ENCODE results near the gene IPMK.

IPMK gene

GRCh38 chr10:58267713-58268453, at the start of gene IPMK:
Gene IPMK, minus strand, starts transcription at chr10:58267894. Its CDS starts 283 bp downstream, at chr10:58267611.
- no peak for FAIRE-seq

- FAIRE-seq, result peak; percentile 49
Measured at GRCh38 chr10:58316874-58317273, 49.2 kb upstream of the IPMK start.

DNA sequence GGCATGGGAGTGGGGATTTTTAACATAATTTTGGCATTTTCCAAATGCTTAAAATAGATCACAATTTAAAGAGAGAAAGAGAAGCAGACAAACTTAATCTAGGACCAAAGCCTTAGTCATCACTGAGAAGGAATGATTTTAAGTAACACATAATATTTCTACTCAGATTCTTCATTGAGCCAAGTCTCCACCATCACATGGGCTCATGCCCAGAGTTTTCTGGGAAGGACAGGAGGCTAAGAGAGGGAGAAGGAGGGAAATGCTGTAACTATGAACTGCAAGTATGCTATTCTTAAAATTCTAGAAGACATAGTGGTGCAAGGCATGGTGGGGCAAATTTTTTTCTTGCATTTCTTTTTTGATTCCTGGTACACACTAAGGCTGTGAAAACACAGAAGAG, 43.3 kb upstream of the IPMK start:
- FAIRE-seq, result no peak

GRCh38 chr10:58307676-58308075, 40.0 kb upstream of the IPMK start:
- FAIRE-seq, result no peak

DNA sequence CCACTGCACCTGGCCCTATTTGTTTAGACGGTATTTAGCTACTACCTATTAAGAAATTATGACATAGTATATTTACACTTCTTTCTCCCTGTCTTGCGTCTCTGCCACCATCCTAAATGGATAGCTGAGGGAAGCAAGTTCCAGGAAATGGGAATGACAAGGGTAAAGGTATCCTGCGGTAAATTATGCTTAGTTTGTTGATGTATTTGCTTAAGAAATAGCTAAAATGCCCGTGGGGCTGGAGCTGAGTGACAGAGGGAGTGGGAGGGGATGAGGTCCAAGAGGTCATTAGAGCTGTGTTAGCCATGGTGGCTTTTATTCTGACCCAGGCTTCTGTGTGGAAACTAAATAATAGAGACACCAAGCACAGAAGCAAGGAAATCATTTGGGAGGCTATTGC, 38.1 kb upstream of the IPMK start:
- FAIRE-seq, result no peak

- FAIRE-seq, result peak; percentile 71
Measured at GRCh38 chr10:58304099-58304633, 36.5 kb upstream of the IPMK start.

DNA sequence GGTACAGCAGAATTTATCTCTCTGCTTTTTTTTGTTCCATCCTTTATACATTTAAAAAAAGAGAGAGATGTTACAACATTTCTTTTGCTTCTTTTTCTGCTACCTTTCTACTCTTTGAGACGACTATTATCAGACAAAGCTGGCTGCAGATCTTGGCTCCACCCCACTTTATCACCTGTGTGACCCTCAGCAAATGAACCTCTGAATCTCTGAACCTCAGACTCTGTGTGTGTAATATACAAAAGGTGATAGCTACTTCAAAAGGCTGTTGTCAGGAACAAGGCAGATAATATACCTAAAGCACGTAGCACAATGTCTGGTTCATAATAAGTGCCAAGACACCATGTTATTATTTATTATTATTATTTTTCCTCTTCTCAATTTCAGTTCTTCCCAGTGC, 34.6 kb upstream of the IPMK start:
- FAIRE-seq, result no peak

GRCh38 chr10:58300676-58301075, 33.0 kb upstream of the IPMK start:
- FAIRE-seq, result no peak

DNA sequence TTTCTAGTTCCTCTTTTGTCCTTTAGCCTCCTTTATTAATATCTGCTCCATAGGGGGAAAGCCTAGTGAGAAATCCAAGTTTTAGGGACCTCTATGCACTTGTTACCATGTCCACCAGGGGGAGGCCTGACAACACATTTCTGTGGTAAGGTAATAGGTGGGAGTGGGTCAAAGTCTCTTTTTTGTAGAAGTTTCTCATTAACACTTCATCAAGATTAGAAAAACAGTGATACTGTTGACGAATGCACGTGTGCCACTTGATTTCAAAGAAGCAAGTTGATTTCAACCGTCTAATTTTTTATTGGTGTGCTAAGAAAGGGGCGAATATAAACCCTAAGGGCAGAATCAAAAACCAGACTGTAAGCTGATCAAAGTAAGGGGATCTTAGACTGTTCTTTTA, 31.9 kb upstream of the IPMK start:
- FAIRE-seq, result no peak

DNA sequence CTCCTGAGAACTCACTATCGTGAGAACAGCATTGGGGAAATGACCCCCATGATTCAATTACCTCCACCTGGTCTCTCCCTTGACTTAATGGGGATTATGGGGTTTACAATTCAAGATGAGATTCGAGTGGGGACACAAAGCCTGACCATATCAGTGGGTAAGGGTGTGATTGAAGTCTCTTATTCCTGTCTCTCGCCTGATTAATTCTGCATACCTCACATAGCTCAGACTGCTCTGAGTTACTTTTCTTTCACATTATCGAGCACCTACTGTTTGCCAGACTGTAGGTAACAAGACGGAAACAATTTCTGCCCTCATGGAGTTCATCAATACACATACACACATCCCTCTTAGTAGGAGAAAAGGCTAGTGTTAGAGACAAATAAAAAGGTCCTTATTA, 26.3 kb upstream of the IPMK start:
- no peak for FAIRE-seq

- peak; percentile 10 for FAIRE-seq
Measured at GRCh38 chr10:58291538-58292174, 24.0 kb upstream of the IPMK start.

- FAIRE-seq, result no peak
Measured at GRCh38 chr10:58282615-58283014, 14.9 kb upstream of the IPMK start.

- no peak for FAIRE-seq
Measured at GRCh38 chr10:58281092-58281752, 13.5 kb upstream of the IPMK start.

- FAIRE-seq, result no peak
Measured at GRCh38 chr10:58280477-58280876, 12.8 kb upstream of the IPMK start.

- no peak for FAIRE-seq
Measured at GRCh38 chr10:58278962-58279307, 11.2 kb upstream of the IPMK start.

DNA sequence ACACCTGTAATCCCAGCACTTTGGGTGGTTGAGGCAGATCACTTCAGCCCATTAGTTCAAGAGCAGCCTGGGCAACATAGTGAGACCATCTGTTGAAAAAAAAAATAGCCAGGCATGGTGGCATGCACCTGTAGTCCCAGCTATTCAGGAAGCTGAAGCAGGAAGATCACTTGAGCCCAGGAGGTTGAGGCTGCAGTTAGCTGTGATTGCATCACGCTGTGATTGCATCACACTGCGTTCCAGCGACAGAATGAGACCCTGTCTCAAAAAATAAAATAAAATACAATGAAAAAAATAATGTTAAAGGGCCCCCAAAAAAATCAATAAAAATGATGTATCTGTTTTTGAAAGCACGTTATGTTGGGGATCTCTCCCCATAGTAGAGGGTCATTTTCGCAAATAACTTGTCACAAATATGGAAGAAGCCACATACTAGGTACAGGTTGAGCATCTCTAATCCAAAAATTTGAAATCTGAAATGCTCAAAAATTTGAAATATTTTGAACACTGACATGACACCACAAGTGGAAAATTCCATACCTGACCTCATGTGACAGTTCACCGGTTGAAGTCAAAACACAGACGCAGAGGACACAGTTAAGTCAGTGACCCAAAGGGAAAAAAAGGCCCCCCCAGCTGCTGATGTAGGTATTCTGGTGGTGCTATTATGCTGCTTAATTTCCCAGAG, 10.7 kb upstream of the IPMK start:
- FAIRE-seq, result no peak

DNA sequence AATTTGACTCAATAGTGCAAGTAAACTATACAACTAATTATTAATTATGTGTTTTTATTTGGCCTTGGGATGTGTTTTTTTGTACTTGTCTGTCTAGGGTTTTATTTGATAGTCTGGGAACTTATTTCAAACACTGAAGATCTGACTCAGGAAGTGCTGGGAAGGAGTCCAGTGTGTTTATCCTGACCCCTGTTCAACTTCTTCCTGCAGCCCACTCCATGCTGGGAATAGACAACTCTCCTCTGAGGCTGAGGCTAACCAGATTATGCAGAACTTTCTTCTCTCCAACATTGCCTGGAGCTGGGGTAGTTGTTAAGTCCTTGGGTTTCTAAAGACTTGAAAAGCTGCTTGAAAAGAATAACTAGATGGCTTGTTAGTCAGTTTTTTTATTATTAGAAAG, 8.2 kb upstream of the IPMK start:
- FAIRE-seq, result no peak

- FAIRE-seq, result no peak
Measured at GRCh38 chr10:58275261-58275660, 7.6 kb upstream of the IPMK start.

DNA sequence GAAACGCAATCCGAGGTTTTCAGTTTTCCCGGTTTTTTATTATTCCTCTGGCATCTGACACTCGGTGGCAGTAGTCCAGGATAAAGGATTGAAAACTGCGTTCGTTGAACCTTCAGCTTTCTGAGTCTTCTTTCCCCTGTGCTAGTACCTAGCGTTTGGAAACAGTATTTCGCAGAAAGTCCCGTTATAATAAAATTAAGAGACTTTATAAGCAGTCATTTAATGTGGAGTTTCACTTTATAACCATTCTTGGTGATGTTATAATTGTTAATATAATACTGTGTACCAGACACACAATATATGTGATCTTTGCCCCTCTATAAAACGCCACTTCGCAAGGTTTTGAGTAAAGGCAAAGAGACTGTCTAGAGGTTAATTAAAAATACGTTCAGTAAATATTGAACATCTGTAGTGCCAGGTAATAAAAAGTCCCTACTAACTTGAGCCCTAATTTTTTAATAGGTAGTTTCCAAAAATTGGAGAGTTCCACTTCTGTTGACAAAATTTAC, 2.1 kb upstream of the IPMK start:
- FAIRE-seq, result no peak

- FAIRE-seq, result no peak
Measured at GRCh38 chr10:58268946-58269781, 1.5 kb upstream of the IPMK start, which contains the start of gene CISD1. Gene CISD1, plus strand, starts transcription at chr10:58269162. Its CDS starts 112 bp downstream, at chr10:58269274.

GRCh38 chr10:58268454-58268945, 806 bp upstream of the IPMK start:
- no peak for FAIRE-seq
